OCI-M2 (cell line): Measurements from ENCODE around the gene NUMB.
"Not testable (repeated sequence)": the region's sequence is repeated elsewhere in the genome, so short reads cannot be mapped to it uniquely, and the experiment has no call there.

Source experiments
- DNase-seq: peaks from one replicate; lab custom pipeline; 2025; ENCODE audit not compliant: unreplicated experiment; lab: John Stamatoyannopoulos, UW

NUMB gene

DNA sequence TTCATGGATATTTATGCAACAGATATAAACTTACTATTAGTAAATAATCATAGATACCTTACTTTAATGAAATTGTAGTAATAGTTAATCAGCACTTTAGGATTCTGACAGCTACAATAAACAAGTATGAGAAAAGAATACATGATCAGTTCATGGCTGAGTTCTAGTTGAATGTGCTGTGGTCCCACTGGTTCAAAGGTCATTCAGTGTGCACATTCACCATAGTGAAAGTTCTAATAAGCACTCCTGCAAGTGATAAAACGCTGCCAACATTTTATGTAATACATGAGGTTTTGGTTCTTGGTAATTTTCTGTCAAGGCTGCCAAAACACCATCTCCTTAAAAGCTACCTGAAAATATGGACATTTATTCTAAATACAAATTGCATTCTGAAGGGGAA lies 92.6 kb downstream of the NUMB start:
- no peak for DNase-seq

DNA sequence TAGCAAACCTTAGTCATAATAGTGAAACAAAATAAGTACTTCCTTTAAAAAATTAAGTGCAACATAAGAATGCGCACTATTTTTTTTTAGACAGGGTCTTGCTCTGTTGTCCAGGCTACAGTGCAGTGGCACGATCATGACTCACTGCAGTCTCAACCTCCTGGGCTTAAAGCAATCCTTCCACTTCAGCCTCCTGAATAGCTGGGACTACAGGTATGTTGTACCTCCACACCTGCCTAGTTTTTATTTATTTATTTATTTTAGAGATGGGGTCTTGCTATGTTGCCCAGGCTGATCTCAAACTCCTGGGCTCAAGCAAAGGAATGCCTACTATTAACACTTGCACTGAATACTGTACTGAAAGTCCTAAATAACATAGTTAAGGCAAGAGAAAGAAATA lies 93.8 kb downstream of the NUMB start:
- DNase-seq, result no peak

DNA sequence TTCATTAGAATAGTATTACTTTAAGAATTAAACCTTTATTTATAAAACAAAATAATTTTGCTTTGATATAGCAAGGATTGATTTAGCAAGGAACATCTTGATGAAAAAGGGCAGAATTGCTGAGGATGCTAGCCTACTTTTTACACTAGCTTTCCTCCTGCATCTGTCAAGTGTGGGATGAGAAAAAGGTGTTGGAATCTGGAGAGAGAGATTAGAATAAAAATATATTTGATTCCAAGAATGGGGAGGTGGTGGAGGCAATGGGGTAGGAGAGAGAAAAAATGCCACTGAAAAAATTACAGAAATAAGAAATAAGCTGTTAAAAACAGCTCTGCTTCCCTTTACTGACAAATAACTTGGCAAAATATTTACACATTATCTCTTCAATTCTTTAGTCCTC lies 98.9 kb downstream of the NUMB start:
- DNase-seq, result no peak

DNA sequence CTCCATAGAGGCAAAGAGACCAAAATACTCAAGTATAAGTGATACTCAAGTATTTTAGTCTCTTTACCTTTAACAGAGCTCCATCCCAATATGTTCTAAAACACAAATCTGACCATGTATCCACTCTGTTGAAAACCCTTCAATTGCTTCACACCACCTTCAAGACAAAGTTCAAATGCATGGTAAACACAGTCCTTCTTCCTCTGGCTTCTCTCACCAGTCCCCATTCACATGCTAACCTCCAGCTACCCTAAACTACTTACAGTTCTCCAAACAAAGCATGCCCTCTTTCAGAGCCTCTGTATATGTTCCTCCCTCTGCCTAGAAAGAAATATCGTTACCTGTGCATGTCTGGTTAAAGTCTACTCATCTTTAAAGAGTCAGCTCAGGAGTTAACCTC lies 100.2 kb downstream of the NUMB start:
- DNase-seq, result no peak

DNA sequence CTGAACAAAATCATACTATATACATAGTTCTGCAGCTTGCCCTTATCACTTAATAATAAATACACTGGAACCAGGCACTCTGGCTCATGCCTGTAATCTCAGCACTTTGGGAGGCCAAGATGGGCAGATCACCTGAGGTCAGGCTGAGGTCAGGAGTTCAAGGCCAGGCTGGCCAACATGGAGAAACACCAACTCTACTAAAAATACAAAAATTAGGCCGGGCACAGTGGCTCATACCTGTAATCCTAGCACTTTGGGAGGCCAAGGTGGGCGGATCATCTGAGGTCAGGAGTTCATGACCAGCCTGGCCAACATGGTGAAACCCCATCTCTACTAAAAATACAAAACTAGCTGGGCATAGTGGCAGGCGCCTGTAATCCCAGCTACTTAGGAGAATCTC lies 109.3 kb downstream of the NUMB start:
- not testable (repeated sequence) for DNase-seq

DNA sequence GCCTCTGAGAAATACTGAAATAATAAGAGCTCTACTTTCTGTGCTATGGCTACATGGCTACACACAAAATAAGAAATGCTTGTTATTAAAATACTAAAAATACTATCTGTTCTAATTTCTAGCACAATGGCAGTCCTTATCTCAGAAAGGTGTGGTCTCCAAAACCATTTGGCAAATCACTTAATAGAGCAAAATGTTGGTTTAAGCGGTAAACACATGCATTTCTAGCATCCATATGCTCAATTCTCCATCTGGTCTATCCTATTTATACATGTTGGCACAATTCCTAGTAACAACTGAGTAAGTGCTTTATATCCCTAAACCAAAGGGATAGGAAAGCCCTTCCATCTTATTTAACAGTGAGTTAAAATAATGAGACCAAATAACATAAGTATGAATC lies 114.0 kb downstream of the NUMB start:
- no peak for DNase-seq

DNA sequence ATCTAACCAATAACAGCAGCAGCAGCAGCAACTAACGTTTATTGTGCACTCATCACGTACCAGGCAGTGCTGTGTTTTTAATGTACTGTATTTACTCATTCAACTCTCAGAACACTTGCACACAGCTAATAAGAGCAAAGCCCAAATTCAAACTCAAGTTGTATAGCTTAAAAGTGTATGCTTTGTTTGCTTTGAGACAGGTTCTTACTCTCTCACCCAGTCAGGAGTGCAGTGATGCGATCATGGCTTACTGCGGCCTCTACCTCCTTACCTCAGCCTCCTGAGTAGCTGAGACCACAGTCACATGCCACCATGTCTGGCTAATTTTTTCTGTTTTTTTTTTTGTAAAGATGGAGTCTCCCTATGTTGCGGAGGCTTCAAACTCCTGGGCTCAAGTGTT lies 115.7 kb downstream of the NUMB start:
- no peak for DNase-seq

DNA sequence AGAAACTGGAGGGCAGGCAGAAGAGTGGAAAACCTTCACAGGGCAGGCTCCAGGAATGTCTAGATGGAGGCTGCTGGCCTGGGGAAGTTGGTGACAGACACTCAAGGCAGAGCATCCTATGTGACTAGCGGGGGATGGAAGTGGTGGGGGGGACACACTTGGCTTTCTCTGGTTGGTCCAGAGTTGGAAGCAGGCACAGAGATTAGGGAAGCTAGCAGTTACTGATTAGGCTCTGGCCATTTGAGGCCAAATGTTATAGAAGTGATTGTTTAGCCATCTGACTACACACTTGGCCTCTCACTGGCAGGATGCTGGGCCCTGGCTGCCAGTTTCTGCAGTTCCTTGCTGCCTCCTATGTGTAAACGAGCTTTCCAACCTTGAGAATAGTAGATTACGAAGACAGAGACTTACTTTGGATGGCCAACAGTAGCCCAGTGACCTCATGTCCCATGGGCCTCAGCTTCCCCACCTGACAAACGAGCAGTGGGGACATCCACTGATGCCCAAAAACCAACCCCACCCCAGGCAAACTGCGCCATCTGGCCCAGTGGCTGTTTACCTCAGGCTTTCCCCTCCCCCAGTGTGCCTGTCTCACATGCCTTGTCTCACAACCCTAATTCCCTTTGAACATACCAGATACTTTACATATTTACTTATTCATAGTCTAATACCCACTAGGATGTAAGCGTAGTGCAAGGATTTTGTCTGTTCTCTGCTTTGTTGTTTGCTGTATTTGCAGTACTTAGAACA lies 118.3 kb downstream of the NUMB start:
- DNase-seq, result no peak

DNA sequence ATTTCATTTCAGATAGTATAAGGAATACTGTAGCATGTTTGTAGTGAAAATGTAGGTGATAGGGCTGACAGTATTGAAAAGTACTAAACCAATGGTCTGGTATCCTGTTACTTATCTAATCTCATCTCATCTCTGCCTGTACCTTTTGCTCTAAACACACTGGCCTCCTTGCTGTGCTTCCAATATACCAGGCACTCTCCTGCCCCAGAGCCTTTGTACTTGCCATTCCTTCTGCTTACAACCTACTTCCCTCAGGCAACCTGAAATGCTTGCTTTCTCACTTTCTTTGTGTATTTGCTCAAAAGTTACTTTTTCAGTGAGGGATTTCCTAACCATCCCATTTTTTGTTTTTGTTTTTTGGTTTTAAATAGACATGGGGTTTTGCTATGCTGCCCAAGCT lies 119.1 kb downstream of the NUMB start:
- DNase-seq, result no peak

DNA sequence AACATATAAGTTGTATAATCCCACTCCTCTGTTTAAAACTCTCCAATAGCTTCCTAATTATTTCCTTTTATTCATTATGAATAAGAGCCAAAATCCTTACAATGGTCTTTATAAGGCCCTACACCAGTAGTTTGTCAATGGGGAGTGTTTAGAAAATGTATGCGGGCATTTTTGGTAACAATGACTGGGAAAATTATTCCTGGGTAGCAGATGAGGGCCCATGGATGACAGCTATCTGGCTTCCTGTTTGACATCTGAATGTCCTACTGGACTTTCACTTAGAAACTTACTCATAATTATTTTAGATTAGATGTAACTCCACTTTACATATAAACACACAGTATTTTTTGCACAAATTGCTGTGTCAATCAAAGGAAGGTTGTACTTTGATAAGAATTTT lies 119.8 kb downstream of the NUMB start:
- no peak for DNase-seq

DNA sequence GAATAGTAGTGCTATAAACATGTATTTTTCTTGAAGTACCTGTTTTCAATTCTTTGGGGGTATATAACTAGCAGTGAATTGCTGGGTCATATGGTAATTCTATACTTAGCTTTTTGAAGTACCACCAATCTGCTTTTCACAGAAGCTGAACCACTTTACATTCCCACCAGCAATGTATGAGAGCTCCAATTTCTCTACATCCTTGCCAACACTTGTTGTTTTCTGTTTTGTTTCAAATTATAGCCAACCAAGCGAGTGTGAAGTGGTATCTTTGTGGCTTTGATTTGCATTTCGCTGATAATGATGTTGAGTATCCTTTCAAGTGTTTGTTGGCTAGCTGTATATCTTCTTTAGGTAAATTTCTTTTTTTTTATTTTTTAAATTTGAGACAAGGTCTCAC lies 125.3 kb downstream of the NUMB start:
- no peak for DNase-seq

DNA sequence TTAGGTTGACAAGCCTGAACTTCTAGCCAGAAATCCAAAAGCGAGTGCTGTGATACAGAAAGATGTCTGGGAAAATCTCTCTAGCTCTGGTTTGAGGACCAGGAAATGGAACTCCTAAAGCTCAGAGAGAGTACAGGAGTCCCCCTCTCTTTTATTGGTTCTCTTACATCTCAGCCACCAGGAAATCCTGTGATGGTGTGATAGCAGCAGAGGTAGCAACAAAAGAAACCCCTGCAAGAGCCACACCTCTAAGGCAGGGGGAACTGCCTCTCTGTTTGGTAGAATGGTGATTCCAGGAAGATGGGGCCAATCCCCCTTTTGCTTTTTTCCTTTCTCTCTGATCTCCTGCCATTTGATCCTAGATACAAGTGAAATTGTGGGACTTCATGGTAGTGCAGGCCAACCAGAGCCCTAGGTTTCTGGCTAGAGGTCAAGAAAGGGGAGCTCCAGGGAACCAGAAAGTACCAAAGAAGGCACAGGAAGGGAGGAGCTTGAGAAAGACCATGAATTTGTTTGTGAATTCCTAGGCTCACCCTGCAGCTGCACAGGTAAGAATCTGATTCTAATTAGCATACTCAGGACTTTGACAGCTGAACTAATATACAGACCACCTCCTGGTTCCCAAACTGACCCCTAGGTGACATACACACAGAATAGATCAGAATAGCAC lies 132.6 kb downstream of the NUMB start:
- DNase-seq, result no peak

DNA sequence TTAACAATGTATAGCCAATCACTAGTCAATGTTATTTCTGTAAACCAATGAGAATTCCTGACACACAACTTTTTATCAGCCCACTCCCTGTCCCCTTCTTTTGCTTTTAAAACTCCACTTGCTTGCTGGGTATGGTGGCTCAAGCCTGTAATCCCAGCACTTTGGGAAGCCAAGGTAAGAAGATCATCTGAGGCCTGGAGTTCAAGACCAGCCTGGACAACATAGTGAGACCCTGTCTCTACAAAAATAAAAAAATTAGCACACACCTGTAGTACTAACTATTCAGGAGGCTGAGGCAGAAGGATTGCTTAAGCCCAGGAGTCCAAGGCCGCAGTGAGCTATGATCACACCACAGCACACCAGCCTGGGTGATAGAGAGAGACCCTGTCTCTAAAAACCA lies 133.3 kb downstream of the NUMB start:
- DNase-seq, result no peak

DNA sequence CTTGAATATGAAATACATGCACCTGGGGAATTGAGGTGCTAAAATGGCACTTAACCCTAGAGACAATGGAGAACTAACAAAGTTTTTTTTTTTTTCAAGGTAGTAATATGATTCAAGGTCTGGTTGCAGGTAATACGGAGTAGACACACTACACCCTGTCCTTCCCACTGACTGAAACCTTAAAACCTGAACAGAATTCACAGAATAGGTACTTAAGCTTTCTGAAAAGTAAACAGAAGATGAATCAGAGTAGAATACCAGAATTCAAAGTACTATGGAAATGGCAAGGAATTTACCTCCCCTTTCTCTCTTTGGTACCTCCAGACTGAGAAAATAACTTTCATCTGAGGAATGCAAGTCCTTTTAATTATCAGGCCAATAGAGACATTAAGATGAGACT lies 133.8 kb downstream of the NUMB start:
- DNase-seq, result no peak

DNA sequence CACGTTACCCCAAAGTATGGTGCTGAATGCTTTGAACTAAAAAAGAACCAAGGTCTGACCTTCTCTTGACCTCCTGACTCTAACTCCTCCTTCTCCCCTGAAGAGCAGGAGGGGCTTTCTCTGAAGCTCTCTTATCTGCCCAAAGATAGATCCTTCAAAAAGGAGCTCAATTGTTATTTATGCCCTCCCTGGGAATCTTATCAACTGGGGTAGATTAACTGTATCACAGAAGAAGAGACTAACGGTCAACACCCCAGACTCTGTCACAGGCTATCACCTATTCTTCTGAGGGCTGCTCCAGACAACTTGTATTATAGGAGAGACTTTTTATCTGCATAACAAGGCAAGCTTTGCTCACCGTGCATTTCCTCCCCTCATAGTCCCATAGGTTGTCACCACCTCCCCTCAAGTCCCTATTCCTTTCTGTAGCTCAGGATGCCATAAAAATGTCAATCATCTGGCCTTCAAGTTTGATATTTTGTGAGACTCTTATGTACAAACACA lies 134.4 kb downstream of the NUMB start:
- DNase-seq, result no peak

DNA sequence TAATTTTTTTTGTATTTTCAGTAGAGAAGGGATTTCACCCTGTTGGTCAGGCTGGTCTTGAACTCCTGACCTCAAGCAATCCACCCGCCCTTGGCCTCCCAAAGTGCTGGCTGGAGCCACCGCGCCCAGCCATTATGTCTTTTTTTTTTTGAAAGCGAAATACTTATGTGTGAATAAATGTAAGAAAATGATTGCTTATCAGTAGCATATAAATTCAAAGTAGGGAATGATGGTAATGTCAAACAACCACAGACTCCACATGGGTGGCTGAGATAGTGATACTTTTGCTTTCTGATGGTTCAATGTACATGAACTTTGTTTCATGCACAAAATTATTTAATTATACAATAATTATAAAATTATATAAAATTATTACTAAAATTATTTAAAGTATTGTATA lies 145.2 kb downstream of the NUMB start:
- DNase-seq, result no peak

DNA sequence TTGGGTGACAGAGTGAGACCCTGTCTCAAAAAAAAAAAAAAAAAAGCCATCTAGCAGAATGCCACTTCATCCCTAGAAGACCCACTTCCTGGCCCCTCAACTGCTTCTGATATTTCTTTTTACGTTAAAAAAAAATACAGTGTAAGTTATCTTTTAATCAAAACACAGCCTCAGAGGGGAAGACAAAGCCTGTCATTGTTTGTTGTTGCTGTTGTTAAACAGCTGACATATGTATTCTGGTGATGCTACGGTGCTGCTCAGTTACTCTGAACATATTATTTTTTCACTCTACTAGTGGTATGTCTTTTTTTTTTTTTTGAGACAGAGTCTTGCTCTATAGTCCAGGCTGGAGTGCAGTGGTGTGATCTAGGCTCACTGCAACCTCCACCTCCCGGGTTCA lies 145.7 kb downstream of the NUMB start:
- no peak for DNase-seq

DNA sequence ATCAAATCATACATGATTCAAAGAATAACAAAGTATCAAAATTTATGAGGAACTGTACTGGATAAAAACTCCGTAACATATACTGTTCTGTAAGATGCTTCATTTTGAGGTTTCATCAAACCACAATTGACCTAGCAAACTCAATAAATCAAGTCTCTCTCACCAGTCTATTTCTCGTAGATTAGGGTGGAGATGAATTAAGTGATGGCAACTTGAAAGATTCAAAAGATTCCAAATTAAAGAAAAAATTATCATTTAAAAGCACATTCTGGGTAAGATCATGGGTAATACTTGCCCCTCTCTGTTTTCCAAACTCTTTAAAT lies 146.7 kb downstream of the NUMB start:
- no peak for DNase-seq

DNA sequence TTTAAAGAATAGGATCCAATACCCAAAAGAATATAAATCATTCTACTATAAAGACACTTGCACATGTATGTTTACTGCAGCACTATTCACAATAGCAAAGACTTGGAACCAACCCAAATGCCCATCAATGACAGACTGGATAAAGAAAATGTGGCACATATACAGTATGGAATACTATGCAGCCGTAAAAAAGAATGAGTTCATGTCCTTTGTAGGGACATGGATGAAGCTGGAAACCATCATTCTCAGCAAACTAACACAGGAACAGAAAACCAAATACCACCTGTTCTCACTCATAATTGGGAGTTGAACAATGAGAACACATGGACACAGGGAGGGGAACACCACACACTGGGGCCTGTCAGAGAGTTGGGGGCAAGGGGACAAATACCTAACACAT lies 149.1 kb downstream of the NUMB start:
- DNase-seq, result not testable (repeated sequence)

DNA sequence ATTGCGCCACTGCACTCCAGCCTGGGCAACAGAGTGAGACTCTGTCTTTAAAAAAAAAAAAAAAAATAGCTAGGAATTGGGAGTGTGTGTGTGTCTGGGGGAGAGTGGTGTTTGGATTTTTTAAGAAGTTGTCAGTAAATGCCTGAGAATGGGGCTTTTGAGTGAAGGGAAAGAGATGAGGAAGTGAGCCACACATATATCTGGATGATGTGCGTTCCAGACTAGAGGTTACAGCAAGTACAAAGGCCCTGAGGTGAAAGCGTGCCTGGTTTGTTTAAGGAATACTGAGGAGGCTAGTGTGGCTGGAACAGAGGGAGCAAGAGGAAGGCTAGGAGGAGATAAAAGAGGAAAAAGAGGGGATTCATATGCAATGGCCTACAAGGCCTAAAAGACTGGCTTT lies 151.1 kb downstream of the NUMB start:
- DNase-seq, result no peak

DNA sequence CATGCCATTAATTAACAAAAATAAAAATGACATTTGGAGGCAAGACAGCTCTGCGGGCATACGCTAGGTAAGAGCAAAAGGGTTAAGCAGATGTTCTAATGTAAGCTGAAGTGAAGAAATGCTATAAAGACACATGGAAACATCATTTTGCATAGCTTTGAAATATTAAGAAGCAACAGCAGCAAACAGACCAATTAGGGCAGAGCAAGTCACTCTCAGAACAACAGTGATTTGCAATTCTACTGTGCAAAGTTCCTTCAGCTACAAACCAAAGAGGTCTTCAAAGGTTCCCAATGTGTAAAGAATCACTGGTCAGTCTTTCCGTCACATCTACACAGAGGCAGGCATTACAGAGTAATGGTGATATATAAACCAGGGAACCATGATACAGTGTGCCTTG lies 152.8 kb downstream of the NUMB start:
- DNase-seq, result no peak

DNA sequence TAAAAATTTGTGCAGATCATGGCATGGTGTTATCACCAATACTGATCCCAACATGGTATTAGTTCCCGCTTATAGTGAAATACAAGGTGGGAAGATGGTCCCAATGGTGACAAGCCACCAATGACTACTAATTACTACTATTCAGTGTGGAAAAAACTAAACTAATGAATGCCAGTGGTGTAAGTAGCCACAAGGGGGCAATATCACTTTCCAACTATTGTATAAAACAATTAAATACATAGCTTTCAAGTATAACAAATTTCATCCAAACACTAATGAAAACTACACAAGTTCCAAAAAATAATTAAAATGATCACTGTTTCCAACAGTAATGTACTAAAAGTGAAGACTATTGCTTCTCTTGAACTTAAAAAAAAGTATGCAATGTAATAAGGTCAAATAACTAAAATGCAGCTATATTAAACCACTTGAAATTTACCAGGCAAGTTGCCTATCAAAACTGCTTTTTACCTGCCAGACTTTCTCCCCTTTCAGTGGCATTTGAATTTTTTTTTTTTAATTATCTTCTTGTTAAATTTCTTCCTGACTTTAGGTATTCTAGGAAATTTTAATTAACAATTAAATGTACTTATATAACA lies 163.0 kb downstream of the NUMB start:
- DNase-seq, result peak; percentile 13
